GM12864 (cell line): ENCODE results near the gene NOD2.
A peak's percentile ranks its signal among the peaks of the same experiment; 100 is the strongest.

Experiments used
- DNase-seq: peaks from one replicate; pipeline ENCODE4 v3.0.0-alpha.2; 2011; ENCODE audit warnings: low read depth
- H3K4me3 ChIP-seq: 2 replicates; pipeline ENCODE4 v1.5.1; 2011; ENCODE audit warnings: mild to moderate bottlenecking, low read depth, low read length, control low read depth
- TF ChIP-seq, protein P1 (sequence below): IDR thresholded peaks from 2 replicates; pipeline ENCODE4 v1.5.1; 2011; ENCODE audit warnings: low read depth, mild to moderate bottlenecking, moderate library complexity, low read length, control low read depth, inconsistent platforms; ENCODE audit errors: missing control alignments

Gene NOD2

DNA sequence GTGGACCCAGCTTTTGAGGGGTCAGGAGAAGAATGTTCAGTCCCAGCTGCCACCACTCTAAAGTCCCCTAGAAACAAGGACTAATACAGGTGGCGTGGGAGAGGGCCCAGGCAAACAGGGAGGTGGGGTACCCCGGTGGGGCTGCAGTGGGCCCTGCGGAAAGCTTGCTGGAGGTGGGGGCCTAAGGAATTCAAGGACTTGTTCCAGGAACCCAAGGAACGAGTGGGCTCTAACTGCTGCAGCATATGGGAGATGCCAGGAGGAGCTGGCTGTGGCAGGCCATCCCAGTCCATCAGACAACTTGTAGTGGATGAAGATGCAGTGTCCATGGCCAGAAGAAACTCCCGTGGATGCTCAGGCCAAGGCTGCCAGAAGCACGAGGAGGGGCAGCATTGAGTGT, 22.9 kb upstream of the NOD2 start:
- TF ChIP-seq, protein P1, sequence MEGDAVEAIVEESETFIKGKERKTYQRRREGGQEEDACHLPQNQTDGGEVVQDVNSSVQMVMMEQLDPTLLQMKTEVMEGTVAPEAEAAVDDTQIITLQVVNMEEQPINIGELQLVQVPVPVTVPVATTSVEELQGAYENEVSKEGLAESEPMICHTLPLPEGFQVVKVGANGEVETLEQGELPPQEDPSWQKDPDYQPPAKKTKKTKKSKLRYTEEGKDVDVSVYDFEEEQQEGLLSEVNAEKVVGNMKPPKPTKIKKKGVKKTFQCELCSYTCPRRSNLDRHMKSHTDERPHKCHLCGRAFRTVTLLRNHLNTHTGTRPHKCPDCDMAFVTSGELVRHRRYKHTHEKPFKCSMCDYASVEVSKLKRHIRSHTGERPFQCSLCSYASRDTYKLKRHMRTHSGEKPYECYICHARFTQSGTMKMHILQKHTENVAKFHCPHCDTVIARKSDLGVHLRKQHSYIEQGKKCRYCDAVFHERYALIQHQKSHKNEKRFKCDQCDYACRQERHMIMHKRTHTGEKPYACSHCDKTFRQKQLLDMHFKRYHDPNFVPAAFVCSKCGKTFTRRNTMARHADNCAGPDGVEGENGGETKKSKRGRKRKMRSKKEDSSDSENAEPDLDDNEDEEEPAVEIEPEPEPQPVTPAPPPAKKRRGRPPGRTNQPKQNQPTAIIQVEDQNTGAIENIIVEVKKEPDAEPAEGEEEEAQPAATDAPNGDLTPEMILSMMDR = no peak
- no peak overlapping the region for H3K4me3 ChIP-seq

DNA sequence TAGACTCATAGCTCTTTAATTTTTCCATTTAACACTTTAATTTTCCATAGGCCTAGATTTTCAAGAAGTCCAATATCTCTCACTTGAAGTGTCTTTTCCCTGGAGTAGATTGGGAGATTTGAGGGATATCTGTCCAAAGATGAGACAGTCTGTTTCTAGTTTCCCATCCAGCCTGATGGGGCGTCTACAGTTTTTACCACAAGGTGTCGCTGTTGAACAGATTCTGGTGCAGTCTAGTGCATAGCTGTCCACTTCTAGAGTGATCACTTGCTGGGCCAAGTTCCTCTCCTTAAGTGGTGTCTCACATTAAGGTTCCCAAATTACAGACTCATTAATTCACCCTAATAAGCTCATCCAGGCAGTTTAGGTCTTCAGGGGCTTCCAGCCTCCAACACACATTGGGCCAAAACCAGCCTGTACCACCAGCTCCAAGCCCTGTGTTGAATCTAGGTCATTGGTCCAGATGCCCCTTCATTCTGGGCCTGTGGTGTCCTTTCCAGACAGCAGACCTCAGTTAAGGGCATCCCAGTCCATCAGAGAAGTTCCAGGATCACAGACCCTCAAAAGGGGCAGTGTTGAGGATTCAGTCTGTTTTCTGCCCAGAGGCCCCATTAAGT, 21.7 kb upstream of the NOD2 start:
- TF ChIP-seq, protein P1 = peak; percentile 75
- H3K4me3 ChIP-seq = no peak overlapping the region
- DNase-seq = no peak

More for the DNA sequence above, 22.9 kb upstream of the NOD2 start:
- DNase-seq = no peak

- DNase-seq = no peak
- no peak overlapping the region for H3K4me3 ChIP-seq
- TF ChIP-seq, protein P1 = no peak
Measured at GRCh38 chr16:50673496-50674275, 19.7 kb upstream of the NOD2 start.

- H3K4me3 ChIP-seq = no peak overlapping the region
- TF ChIP-seq, protein P1 = no peak
- no peak for DNase-seq
Measured at GRCh38 chr16:50674831-50675230, 18.6 kb upstream of the NOD2 start.

DNA sequence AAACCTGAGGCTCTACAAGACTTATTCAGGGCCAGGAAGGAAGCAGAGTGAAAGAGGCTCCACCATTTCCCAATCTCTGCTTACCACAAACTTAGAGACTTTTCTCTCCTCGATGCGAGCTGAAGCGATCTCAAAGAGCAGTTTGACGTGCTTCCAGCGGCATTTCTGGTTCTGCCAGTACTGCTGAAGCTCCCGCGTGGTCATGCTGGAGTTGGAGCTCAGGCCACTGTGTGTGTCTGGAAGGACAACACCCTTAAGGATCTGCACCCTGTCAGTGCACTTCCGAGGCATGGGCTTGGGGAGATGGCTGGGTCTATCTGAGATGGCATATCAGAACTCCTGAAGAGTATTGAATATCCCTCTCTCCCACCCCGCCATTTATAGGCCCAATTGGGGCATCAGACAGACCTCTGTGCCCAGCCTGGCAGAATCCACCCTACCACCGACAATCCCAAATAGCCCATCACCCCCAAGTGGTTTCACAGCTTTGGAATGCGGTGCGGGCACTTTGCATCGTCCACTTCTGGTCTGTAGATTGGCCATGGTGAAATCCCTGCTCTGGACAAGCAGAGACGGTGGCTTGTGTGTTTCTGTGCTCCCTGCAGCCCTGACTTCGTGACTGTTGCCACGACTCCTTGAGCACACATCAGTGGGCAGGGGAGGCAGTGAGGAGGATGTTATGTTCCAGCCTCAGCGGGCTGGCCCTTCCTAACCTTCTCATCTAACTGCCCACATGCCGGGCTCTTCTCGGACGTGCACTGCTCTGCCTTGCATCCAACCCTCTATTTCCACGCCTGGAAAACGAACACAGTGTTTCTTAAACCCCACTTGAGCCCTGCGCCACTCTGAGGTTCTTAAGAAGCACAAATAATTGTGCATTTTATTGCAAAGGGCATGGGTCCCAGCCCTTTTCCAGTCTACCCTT, 17.5 kb upstream of the NOD2 start:
- no peak overlapping the region for H3K4me3 ChIP-seq
- TF ChIP-seq, protein P1 = no peak
- no peak for DNase-seq

- TF ChIP-seq, protein P1 = no peak
- no peak for DNase-seq
- H3K4me3 ChIP-seq = no peak overlapping the region
Measured at GRCh38 chr16:50676684-50677225, 16.7 kb upstream of the NOD2 start.
